Measurements from ENCODE around the gene KMT2B. TPM values are rescaled to one million over a fixed set of nuclear protein-coding genes. Genes with fewer than 3 reads are reported as not detected.

The KMT2B gene
- total and polyA plus RNA-seq, 4 donors, result 8.2 to 42.2 (median 28.5) TPM

GRCh38 chr19:35725216-35725861 is 7.5 kb downstream of the KMT2B start:
- H3K36me3 ChIP-seq (ENCODE audit: control insufficient read depth, insufficient read depth, low read length), result peaks cover 98% of the 10 kb centered on the region
- 97% methylated on average over 14 of the region's 23 CpGs for WGBS (ENCODE audit: insufficient coverage)

DNA sequence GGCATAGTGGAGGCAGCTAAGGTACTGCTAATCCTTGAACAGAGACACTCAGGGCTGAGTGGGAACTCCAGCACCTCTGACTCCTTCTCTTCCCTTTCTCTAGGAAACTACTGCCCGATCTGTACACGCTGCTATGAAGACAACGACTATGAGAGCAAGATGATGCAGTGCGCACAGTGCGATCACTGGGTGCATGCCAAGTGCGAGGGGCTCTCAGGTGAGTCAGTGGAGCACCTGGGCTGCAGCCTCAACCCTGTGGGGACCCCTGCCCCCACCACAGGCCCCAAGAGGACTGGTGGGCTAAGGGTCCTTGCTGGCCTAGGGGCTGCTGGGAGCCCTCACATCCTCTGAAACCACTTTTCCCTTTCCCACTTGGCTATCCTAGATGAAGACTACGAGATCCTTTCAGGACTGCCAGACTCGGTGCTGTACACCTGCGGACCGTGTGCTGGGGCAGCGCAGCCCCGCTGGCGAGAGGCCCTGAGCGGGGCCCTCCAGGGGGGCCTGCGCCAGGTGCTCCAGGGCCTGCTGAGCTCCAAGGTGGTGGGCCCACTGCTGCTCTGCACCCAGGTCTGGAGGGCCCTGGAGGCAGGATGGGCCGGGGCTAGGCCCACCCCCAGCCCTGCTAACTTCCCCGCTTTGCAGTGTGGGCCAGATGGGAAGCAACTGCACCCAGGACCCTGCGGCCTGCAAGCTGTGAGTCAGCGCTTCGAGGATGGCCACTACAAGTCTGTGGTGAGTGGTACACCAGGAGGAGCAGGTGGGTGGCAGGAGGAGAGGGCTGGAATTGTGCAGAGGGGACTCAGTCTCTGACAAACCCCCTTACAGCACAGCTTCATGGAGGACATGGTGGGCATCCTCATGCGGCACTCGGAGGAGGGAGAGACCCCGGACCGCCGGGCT is 9.5 kb downstream of the KMT2B start:
- no peak overlapping the region for H3K27ac ChIP-seq (ENCODE audit: low read depth, low read length)
- H3K4me3 ChIP-seq (ENCODE audit: low read depth, low read length), result no peak overlapping the region
- no peaks in the 10 kb centered on the region for H3K9me3 ChIP-seq (ENCODE audit: control insufficient read depth, insufficient read depth, low read length)
- H3K36me3 ChIP-seq (ENCODE audit: control insufficient read depth, insufficient read depth, low read length), result peaks cover 99% of the 10 kb centered on the region
- H3K4me1 ChIP-seq (ENCODE audit: control insufficient read depth, insufficient read depth, low read length), result no peaks in the 10 kb centered on the region
- WGBS (ENCODE audit: insufficient coverage), result 98% methylated on average over 24 of the region's 25 CpGs
- DNase-seq (ENCODE audit: low read depth in 4 of 6, low spot score in 6 of 6), result no peak
- no peaks in the 10 kb centered on the region for H3K27me3 ChIP-seq (ENCODE audit: control insufficient read depth, insufficient read depth, low read length)

More at GRCh38 chr19:35725216-35725861, 7.5 kb downstream of the KMT2B start:
- Histone ChIP-seq H3K9me3 (ENCODE audit: control insufficient read depth, insufficient read depth, low read length) (no peaks in the 10 kb centered on the region), H3K27ac (ENCODE audit: low read depth, low read length) (no peak overlapping the region), H3K4me3 (ENCODE audit: low read depth, low read length) (no peak overlapping the region), H3K27me3 (ENCODE audit: control insufficient read depth, insufficient read depth, low read length) (no peaks in the 10 kb centered on the region), H3K4me1 (ENCODE audit: control insufficient read depth, insufficient read depth, low read length) (no peaks in the 10 kb centered on the region)
- DNase-seq (ENCODE audit: low read depth in 4 of 6, low spot score in 6 of 6), result no peak

- Histone ChIP-seq H3K36me3 (ENCODE audit: control insufficient read depth, insufficient read depth, low read length) (peaks cover 99% of the 10 kb centered on the region), H3K27ac (ENCODE audit: low read depth, low read length) (no peak overlapping the region), H3K27me3 (ENCODE audit: control insufficient read depth, insufficient read depth, low read length) (no peaks in the 10 kb centered on the region), H3K4me1 (ENCODE audit: control insufficient read depth, insufficient read depth, low read length) (no peaks in the 10 kb centered on the region), H3K9me3 (ENCODE audit: control insufficient read depth, insufficient read depth, low read length) (no peaks in the 10 kb centered on the region), H3K4me3 (ENCODE audit: low read depth, low read length) (no peak overlapping the region)
- DNase-seq (ENCODE audit: low read depth in 4 of 6, low spot score in 6 of 6), result no peak
- 93% methylated on average over 19 of the region's 19 CpGs for WGBS (ENCODE audit: insufficient coverage)
Observed at GRCh38 chr19:35727956-35728706, 10.3 kb downstream of the KMT2B start.

DNA sequence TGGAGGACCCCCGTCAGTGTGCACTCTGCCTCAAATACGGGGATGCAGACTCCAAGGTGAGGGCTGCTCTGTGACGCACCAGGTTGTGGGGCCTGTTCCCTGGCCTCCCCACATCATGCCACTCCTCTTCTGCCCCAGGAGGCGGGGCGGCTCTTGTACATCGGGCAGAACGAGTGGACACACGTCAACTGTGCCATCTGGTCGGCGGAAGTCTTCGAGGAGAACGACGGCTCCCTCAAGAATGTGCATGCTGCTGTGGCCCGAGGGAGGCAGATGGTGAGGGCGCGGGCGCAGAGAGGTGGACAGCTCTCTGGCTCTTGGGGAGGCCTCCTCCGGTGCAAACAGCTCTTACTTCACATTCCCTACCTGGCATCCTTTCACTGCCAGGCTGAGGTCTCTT is 11.2 kb downstream of the KMT2B start:
- no peak for DNase-seq (ENCODE audit: low read depth in 4 of 6, low spot score in 6 of 6)
- no peaks in the 10 kb centered on the region for H3K4me1 ChIP-seq (ENCODE audit: control insufficient read depth, insufficient read depth, low read length)
- WGBS (ENCODE audit: insufficient coverage), result 94% methylated on average over 17 of the region's 18 CpGs
- peaks cover 99% of the 10 kb centered on the region for H3K36me3 ChIP-seq (ENCODE audit: control insufficient read depth, insufficient read depth, low read length)
- H3K4me3 ChIP-seq (ENCODE audit: low read depth, low read length), result no peak overlapping the region
- H3K9me3 ChIP-seq (ENCODE audit: control insufficient read depth, insufficient read depth, low read length), result no peaks in the 10 kb centered on the region
- no peak overlapping the region for H3K27ac ChIP-seq (ENCODE audit: low read depth, low read length)
- no peaks in the 10 kb centered on the region for H3K27me3 ChIP-seq (ENCODE audit: control insufficient read depth, insufficient read depth, low read length)

- no peak for DNase-seq (ENCODE audit: low read depth in 4 of 6, low spot score in 6 of 6)
- Histone ChIP-seq H3K27ac (ENCODE audit: low read depth, low read length) (no peak overlapping the region), H3K27me3 (ENCODE audit: control insufficient read depth, insufficient read depth, low read length) (no peaks in the 10 kb centered on the region), H3K9me3 (ENCODE audit: control insufficient read depth, insufficient read depth, low read length) (no peaks in the 10 kb centered on the region), H3K4me3 (ENCODE audit: low read depth, low read length) (no peak overlapping the region), H3K4me1 (ENCODE audit: control insufficient read depth, insufficient read depth, low read length) (no peaks in the 10 kb centered on the region), H3K36me3 (ENCODE audit: control insufficient read depth, insufficient read depth, low read length) (peaks cover 99% of the 10 kb centered on the region)
- 91% methylated on average over 11 of the region's 11 CpGs for WGBS (ENCODE audit: insufficient coverage)
Observed at GRCh38 chr19:35729763-35730162, 12.0 kb downstream of the KMT2B start.

GRCh38 chr19:35730326-35730725 is 12.5 kb downstream of the KMT2B start:
- H3K27ac ChIP-seq (ENCODE audit: low read depth, low read length), result no peak overlapping the region
- WGBS (ENCODE audit: insufficient coverage), result 95% methylated on average over 18 of the region's 18 CpGs
- no peaks in the 10 kb centered on the region for H3K4me1 ChIP-seq (ENCODE audit: control insufficient read depth, insufficient read depth, low read length)
- DNase-seq (ENCODE audit: low read depth in 4 of 6, low spot score in 6 of 6), result no peak
- H3K36me3 ChIP-seq (ENCODE audit: control insufficient read depth, insufficient read depth, low read length), result peaks cover 99% of the 10 kb centered on the region
- H3K4me3 ChIP-seq (ENCODE audit: low read depth, low read length), result no peak overlapping the region
- H3K27me3 ChIP-seq (ENCODE audit: control insufficient read depth, insufficient read depth, low read length), result no peaks in the 10 kb centered on the region
- H3K9me3 ChIP-seq (ENCODE audit: control insufficient read depth, insufficient read depth, low read length), result no peaks in the 10 kb centered on the region

GRCh38 chr19:35731353-35731752 is 13.6 kb downstream of the KMT2B start:
- Histone ChIP-seq H3K27me3 (ENCODE audit: control insufficient read depth, insufficient read depth, low read length) (no peaks in the 10 kb centered on the region), H3K9me3 (ENCODE audit: control insufficient read depth, insufficient read depth, low read length) (no peaks in the 10 kb centered on the region), H3K4me1 (ENCODE audit: control insufficient read depth, insufficient read depth, low read length) (no peaks in the 10 kb centered on the region), H3K4me3 (ENCODE audit: low read depth, low read length) (no peak overlapping the region), H3K27ac (ENCODE audit: low read depth, low read length) (no peak overlapping the region), H3K36me3 (ENCODE audit: control insufficient read depth, insufficient read depth, low read length) (peaks cover 97% of the 10 kb centered on the region)
- DNase-seq (ENCODE audit: low read depth in 4 of 6, low spot score in 6 of 6), result no peak
- 96% methylated on average over 9 of the region's 9 CpGs for WGBS (ENCODE audit: insufficient coverage)

DNA sequence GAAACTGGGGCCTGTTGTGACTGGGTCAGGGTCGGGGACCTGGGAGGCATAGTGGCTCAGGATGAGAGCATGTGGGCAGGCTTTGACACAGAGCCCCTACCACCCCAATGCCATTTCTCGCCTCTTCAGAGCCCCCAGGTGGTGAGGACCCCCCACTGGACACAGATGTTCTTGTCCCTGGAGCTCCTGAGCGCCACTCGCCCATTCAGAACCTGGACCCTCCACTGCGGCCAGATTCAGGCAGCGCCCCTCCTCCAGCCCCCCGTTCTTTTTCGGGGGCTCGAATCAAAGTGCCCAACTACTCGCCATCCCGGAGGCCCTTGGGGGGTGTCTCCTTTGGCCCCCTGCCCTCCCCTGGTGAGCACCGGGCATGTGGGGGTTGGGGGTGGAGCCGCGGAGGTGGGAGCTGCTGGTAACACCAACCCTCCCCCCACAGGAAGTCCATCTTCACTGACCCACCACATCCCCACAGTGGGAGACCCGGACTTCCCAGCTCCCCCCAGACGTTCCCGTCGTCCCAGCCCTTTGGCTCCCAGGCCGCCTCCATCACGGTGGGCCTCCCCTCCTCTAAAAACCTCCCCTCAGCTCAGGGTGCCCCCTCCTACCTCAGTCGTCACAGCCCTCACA is 14.1 kb downstream of the KMT2B start:
- WGBS (ENCODE audit: insufficient coverage), result 84% methylated on average over 14 of the region's 21 CpGs

GRCh38 chr19:35732540-35733179 is 14.9 kb downstream of the KMT2B start:
- 89% methylated on average over 21 of the region's 25 CpGs for WGBS (ENCODE audit: insufficient coverage)
- Histone ChIP-seq H3K4me3 (ENCODE audit: low read depth, low read length) (no peak overlapping the region), H3K27ac (ENCODE audit: low read depth, low read length) (no peak overlapping the region), H3K4me1 (ENCODE audit: control insufficient read depth, insufficient read depth, low read length) (no peaks in the 10 kb centered on the region), H3K27me3 (ENCODE audit: control insufficient read depth, insufficient read depth, low read length) (no peaks in the 10 kb centered on the region), H3K36me3 (ENCODE audit: control insufficient read depth, insufficient read depth, low read length) (peaks cover 98% of the 10 kb centered on the region), H3K9me3 (ENCODE audit: control insufficient read depth, insufficient read depth, low read length) (no peaks in the 10 kb centered on the region)
- DNase-seq (ENCODE audit: low read depth in 4 of 6, low spot score in 6 of 6), result no peak

More for the DNA sequence above, 14.1 kb downstream of the KMT2B start:
- H3K27me3 ChIP-seq (ENCODE audit: control insufficient read depth, insufficient read depth, low read length), result no peaks in the 10 kb centered on the region
- H3K36me3 ChIP-seq (ENCODE audit: control insufficient read depth, insufficient read depth, low read length), result peaks cover 98% of the 10 kb centered on the region
- no peak for DNase-seq (ENCODE audit: low read depth in 4 of 6, low spot score in 6 of 6)
- H3K9me3 ChIP-seq (ENCODE audit: control insufficient read depth, insufficient read depth, low read length), result no peaks in the 10 kb centered on the region
- no peak overlapping the region for H3K27ac ChIP-seq (ENCODE audit: low read depth, low read length)
- no peaks in the 10 kb centered on the region for H3K4me1 ChIP-seq (ENCODE audit: control insufficient read depth, insufficient read depth, low read length)
- H3K4me3 ChIP-seq (ENCODE audit: low read depth, low read length), result no peak overlapping the region

All from spinal cord (tissue), 10 donors.